Measurements from ENCODE around the gene HNRNPH2.

HNRNPH2 gene

GRCh38 chrX:101407748-101408531, at the start of gene HNRNPH2, which contains the start of gene GLA:
TSS of gene HNRNPH2 (plus strand) at chrX:101408222. CDS start at chrX:101411989, 3,767 bp downstream.
TSS of gene GLA (minus strand) at chrX:101407925. CDS start at chrX:101407903, 22 bp downstream.
- FAIRE-seq (peak; percentile 13), DNase-seq (ENCODE audit: low spot score) (peak; percentile 91)

- DNase-seq (ENCODE audit: low spot score) (no peak), FAIRE-seq (no peak)
Observed at GRCh38 chrX:101359966-101360365, 48.1 kb upstream of the HNRNPH2 start.

- DNase-seq (ENCODE audit: low spot score) (no peak), FAIRE-seq (no peak)
Observed at GRCh38 chrX:101360390-101360789, 47.6 kb upstream of the HNRNPH2 start.

GRCh38 chrX:101362116-101362515, 45.9 kb upstream of the HNRNPH2 start:
- FAIRE-seq (no peak), DNase-seq (ENCODE audit: low spot score) (no peak)

GRCh38 chrX:101362757-101363156, 45.3 kb upstream of the HNRNPH2 start:
- FAIRE-seq = no peak
- DNase-seq (ENCODE audit: low spot score) = no peak

- no peak for FAIRE-seq
- no peak for DNase-seq (ENCODE audit: low spot score)
Observed at GRCh38 chrX:101365301-101365795, 42.7 kb upstream of the HNRNPH2 start.

- FAIRE-seq (no peak), DNase-seq (ENCODE audit: low spot score) (no peak)
Observed at GRCh38 chrX:101368800-101369199, 39.2 kb upstream of the HNRNPH2 start.

GRCh38 chrX:101369687-101370086, 38.3 kb upstream of the HNRNPH2 start:
- DNase-seq (ENCODE audit: low spot score) (no peak), FAIRE-seq (no peak)

- DNase-seq (ENCODE audit: low spot score) (no peak), FAIRE-seq (no peak)
Observed at GRCh38 chrX:101370888-101371504, 37.0 kb upstream of the HNRNPH2 start.

- no peak for DNase-seq (ENCODE audit: low spot score)
- FAIRE-seq = no peak
Observed at GRCh38 chrX:101377547-101377946, 30.5 kb upstream of the HNRNPH2 start.

- no peak for FAIRE-seq
Observed at GRCh38 chrX:101383679-101384205, 24.3 kb upstream of the HNRNPH2 start.

GRCh38 chrX:101385026-101385684, 22.9 kb upstream of the HNRNPH2 start:
- no peak for DNase-seq (ENCODE audit: low spot score)
- FAIRE-seq = no peak

More at GRCh38 chrX:101383679-101384205, 24.3 kb upstream of the HNRNPH2 start:
- DNase-seq (ENCODE audit: low spot score) = no peak

- no peak for DNase-seq (ENCODE audit: low spot score)
- FAIRE-seq = no peak
Observed at GRCh38 chrX:101385795-101386541, 22.1 kb upstream of the HNRNPH2 start, which contains the start of gene BTK. TSS of gene BTK (minus strand) at chrX:101386191. CDS start at chrX:101375284, 10,907 bp downstream.

GRCh38 chrX:101386542-101386885, 21.5 kb upstream of the HNRNPH2 start:
- DNase-seq (ENCODE audit: low spot score) = no peak

GRCh38 chrX:101388604-101389003, 19.4 kb upstream of the HNRNPH2 start:
- FAIRE-seq (no peak), DNase-seq (ENCODE audit: low spot score) (no peak)

More at GRCh38 chrX:101386542-101386885, 21.5 kb upstream of the HNRNPH2 start:
- FAIRE-seq = no peak

GRCh38 chrX:101390664-101391525, 17.1 kb upstream of the HNRNPH2 start, which contains the start of gene RPL36A:
TSS of gene RPL36A (plus strand) at chrX:101391011. CDS start at chrX:101391044, 33 bp downstream.
- peak; percentile 91 for DNase-seq (ENCODE audit: low spot score)

GRCh38 chrX:101391831-101392230, 16.2 kb upstream of the HNRNPH2 start:
- FAIRE-seq (no peak), DNase-seq (ENCODE audit: low spot score) (no peak)

More at GRCh38 chrX:101390664-101391525, 17.1 kb upstream of the HNRNPH2 start, which contains the start of gene RPL36A:
- no peak for FAIRE-seq

GRCh38 chrX:101393530-101394305, 14.3 kb upstream of the HNRNPH2 start:
- FAIRE-seq = no peak
- no peak for DNase-seq (ENCODE audit: low spot score)

GRCh38 chrX:101394372-101394771, 13.7 kb upstream of the HNRNPH2 start:
- DNase-seq (ENCODE audit: low spot score) (no peak), FAIRE-seq (no peak)

All from urothelium cell line (cell line).